Kidney epithelial cell (primary cell): ENCODE measurements around the gene GNG12. TPM values are rescaled to one million over a fixed set of nuclear protein-coding genes. Genes with fewer than 3 reads are reported as not detected.

Source experiments
- DNase-seq: peaks from one replicate; pipeline ENCODE4 v3.0.0-alpha.2; 2010; ENCODE audit warnings: low read depth
- H3K27me3 ChIP-seq: 2 replicates; pipeline ENCODE4 v1.6.0; 2011; ENCODE audit warnings: low read length; ENCODE audit not compliant: control insufficient read depth, insufficient read depth
- H3K36me3 ChIP-seq: 2 replicates; pipeline ENCODE4 v1.5.1; 2011; ENCODE audit warnings: low read length; ENCODE audit not compliant: control insufficient read depth, insufficient read depth
- H3K4me3 ChIP-seq: 2 replicates; pipeline ENCODE4 v1.5.1; 2011; ENCODE audit warnings: low read depth, mild to moderate bottlenecking, control low read depth, low read length
- total RNA-seq: library from RNA; depleted of rRNA; stranded (reverse); fragments of >200 nt; gene quantifications from 2 replicates; pipeline ENCODE4 v1.2.3, GENCODE V29; 2015
- TF ChIP-seq, protein P1 (sequence below): IDR thresholded peaks from 2 replicates; pipeline ENCODE4 v1.5.1; 2011; ENCODE audit warnings: mild to moderate bottlenecking, moderate library complexity, low read length, control low read depth, inconsistent platforms; ENCODE audit not compliant: insufficient read depth, poor library complexity, severe bottlenecking

GNG12 gene
- total RNA-seq, 1 donor from 2014 or later, result 85.7 TPM

DNA sequence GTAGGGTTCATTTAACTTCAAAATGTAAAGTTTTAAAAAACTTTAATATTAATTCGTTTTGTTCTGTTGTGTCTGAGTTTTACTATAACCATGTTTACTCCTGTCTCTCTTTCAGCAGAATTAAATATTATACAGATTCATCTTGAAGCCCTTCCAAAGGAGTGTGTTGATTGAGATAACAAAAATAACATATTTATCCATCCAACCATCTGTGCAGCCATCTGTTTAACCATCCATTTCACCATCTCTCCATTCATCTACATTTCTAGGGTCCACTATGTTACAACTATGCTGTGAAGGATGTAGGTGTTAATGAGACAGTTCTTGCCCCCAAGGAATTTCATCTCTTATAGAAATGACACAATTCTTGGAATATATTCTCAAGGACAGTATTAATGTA, 36.0 kb upstream of the GNG12 start:
- H3K4me3 ChIP-seq, result no peak overlapping the region
- TF ChIP-seq, protein P1, sequence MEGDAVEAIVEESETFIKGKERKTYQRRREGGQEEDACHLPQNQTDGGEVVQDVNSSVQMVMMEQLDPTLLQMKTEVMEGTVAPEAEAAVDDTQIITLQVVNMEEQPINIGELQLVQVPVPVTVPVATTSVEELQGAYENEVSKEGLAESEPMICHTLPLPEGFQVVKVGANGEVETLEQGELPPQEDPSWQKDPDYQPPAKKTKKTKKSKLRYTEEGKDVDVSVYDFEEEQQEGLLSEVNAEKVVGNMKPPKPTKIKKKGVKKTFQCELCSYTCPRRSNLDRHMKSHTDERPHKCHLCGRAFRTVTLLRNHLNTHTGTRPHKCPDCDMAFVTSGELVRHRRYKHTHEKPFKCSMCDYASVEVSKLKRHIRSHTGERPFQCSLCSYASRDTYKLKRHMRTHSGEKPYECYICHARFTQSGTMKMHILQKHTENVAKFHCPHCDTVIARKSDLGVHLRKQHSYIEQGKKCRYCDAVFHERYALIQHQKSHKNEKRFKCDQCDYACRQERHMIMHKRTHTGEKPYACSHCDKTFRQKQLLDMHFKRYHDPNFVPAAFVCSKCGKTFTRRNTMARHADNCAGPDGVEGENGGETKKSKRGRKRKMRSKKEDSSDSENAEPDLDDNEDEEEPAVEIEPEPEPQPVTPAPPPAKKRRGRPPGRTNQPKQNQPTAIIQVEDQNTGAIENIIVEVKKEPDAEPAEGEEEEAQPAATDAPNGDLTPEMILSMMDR, result no peak
- no peaks in the 10 kb centered on the region for H3K27me3 ChIP-seq
- DNase-seq, result no peak
- H3K36me3 ChIP-seq, result no peaks in the 10 kb centered on the region

- DNase-seq, result no peak
- TF ChIP-seq, protein P1, result no peak
- Histone ChIP-seq H3K27me3 (no peaks in the 10 kb centered on the region), H3K36me3 (no peaks in the 10 kb centered on the region), H3K4me3 (no peak overlapping the region)
Measured at GRCh38 chr1:67863637-67864036, 30.4 kb upstream of the GNG12 start.

DNA sequence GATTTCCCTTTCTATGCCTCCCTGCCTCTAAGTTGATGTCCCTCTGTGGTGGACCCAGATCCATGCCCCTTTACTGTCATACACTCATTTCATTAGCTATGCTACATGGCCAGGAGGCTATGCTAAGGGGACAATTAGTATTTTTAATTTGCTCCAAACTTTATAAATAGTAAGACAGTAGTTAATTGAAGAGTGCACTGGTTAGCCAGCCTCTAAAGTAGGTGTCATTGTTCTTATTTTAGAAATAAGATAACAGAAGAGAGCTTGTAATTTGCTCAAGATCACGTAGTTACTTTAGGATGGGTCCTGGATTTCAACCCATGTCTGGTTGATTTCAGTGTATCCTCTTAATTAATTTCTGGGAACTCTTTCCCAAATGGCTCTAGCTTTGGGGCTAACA, 29.4 kb upstream of the GNG12 start:
- no peaks in the 10 kb centered on the region for H3K36me3 ChIP-seq
- no peak overlapping the region for H3K4me3 ChIP-seq
- TF ChIP-seq, protein P1, result no peak
- H3K27me3 ChIP-seq, result no peaks in the 10 kb centered on the region
- DNase-seq, result no peak

- TF ChIP-seq, protein P1, result no peak
- H3K27me3 ChIP-seq, result no peaks in the 10 kb centered on the region
- no peaks in the 10 kb centered on the region for H3K36me3 ChIP-seq
- DNase-seq, result no peak
- no peak overlapping the region for H3K4me3 ChIP-seq
Measured at GRCh38 chr1:67861856-67862516, 28.7 kb upstream of the GNG12 start.

- H3K4me3 ChIP-seq, result no peak overlapping the region
- DNase-seq, result no peak
- no peaks in the 10 kb centered on the region for H3K27me3 ChIP-seq
- H3K36me3 ChIP-seq, result no peaks in the 10 kb centered on the region
- TF ChIP-seq, protein P1, result no peak
Measured at GRCh38 chr1:67860776-67861175, 27.5 kb upstream of the GNG12 start.

DNA sequence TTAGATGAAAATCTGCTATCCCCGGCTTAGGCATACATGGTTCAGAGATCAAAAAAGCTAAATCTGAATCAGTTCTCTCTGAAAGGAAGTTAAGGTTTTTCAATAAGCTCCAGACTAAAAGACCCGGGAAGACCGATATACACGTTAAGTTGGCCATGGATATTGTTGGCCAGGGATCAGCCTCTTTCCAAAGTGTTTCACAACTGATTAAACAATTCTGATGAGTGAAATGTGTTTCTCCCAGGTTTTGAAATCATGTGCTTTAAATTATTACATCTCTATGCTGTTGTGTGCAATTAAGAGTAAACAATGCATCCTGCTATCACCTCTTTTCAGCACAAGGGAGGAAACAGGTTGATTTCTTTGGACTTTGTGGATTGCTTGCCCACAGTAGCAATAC, 23.7 kb upstream of the GNG12 start:
- DNase-seq, result no peak
- Histone ChIP-seq H3K27me3 (no peaks in the 10 kb centered on the region), H3K36me3 (no peaks in the 10 kb centered on the region), H3K4me3 (no peak overlapping the region)
- TF ChIP-seq, protein P1, result no peak
